HepG2 (cell line): ENCODE results near the gene EFL1. TPM values are rescaled to one million over a fixed set of nuclear protein-coding genes. Genes with fewer than 3 reads are reported as not detected.
"Not testable (repeated sequence)": the region's sequence is repeated elsewhere in the genome, so short reads cannot be mapped to it uniquely, and the experiment has no call there.

ENCODE experiments used
- ATAC-seq: fragments of 200-7000 bp; cut with Tn5 transposase; 3 replicates; pipeline ENCODE4 v1.9.1; 2020; ENCODE audit warnings: mild to moderate bottlenecking, moderate library complexity
- BruUV-seq: library from RNA; stranded (reverse); fragments of 400-500 nt; replicated peaks from 2 replicates; lab custom pipeline; 2021; lab: Mats Ljungman, UMichigan
- CTCF ChIA-PET: fragments of 300-600 bp; formaldehyde crosslinking; extraction: SDS; loops from one replicate; lab custom pipeline; 2021; ENCODE audit warnings: low total read pairs, inconsistent platforms, low intra/inter-chr PET ratio; lab: Yijun Ruan, JAX
- POLR2A ChIA-PET: fragments of 350-600 bp; sonication (Branson Sonifier 250); formaldehyde crosslinking; loops from one replicate; lab custom pipeline; 2020; ENCODE audit warnings: antibody characterized with exemption, inconsistent platforms; lab: Yijun Ruan, JAX
- DNase-seq: peaks from one replicate; pipeline ENCODE4 v3.0.0-alpha.2; 2015; ENCODE audit warnings: low spot score
- FAIRE-seq: peaks from 3 replicates; lab custom pipeline; 2011; peaks lifted over from hg19 to GRCh38; lab: Jason Lieb, UNC
- H2AFZ ChIP-seq: one replicate; pipeline ENCODE4 v1.6.1; 2011; ENCODE audit warnings: low read length, inconsistent platforms
- H3K27ac ChIP-seq: fragments of 300-600 bp; 3 replicates; pipeline ENCODE4 v1.8.0; 2011; ENCODE audit warnings: mixed run types, mild to moderate bottlenecking, mixed read lengths, low read length, inconsistent platforms; ENCODE audit not compliant: insufficient read depth; ENCODE audit errors: extremely low read length
- H3K27me3 ChIP-seq, 2 experiments: fragments of 200-600 bp in 1 of 2; 2 replicates in 1 of 2; 3 replicates in 1 of 2; pipeline versions ENCODE4 v1.6.0 to v1.8.0; 2011; ENCODE audit warnings: low read length in 2 of 2, mild to moderate bottlenecking in 2 of 2, moderate library complexity in 2 of 2, inconsistent platforms in 1 of 2; ENCODE audit not compliant: insufficient read depth in 2 of 2, control insufficient read depth in 1 of 2
- H3K36me3 ChIP-seq, 2 experiments: fragments of 200-600 bp in 1 of 2; replicated peaks in 1 of 2; 2 replicates in 1 of 2; 3 replicates in 1 of 2; pipeline versions ENCODE4 v1.5.1 to v1.8.0; 2011; ENCODE audit warnings: low read length in 2 of 2, inconsistent platforms in 1 of 2; ENCODE audit not compliant: insufficient read depth in 2 of 2, control insufficient read depth in 1 of 2
- H3K4me1 ChIP-seq: 2 replicates; pipeline ENCODE4 v1.5.1; 2012; ENCODE audit warnings: low read length, inconsistent platforms; ENCODE audit not compliant: insufficient read depth
- H3K4me2 ChIP-seq: 2 replicates; pipeline ENCODE4 v1.6.0; 2011; ENCODE audit warnings: low read depth, low read length, inconsistent platforms
- H3K4me3 ChIP-seq, 3 experiments: fragments of 200-600 bp in 1 of 3; sonication (generic), shearing (Covaris generic) in 1 of 3; replicated peaks in 1 of 3; 2 replicates each; pipeline ENCODE4 v1.5.1; 2011 to 2016; ENCODE audit warnings: low read length in 3 of 3, inconsistent platforms in 2 of 3, low read depth in 2 of 3, mild to moderate bottlenecking in 2 of 3, control low read depth in 1 of 3, mixed read lengths in 1 of 3; ENCODE audit not compliant: insufficient read depth in 1 of 3
- H3K79me2 ChIP-seq: one replicate; pipeline ENCODE4 v1.6.1; 2011; ENCODE audit warnings: low read length, inconsistent platforms; ENCODE audit not compliant: insufficient read depth
- H3K9ac ChIP-seq: 2 replicates; pipeline ENCODE4 v1.6.0; 2011; ENCODE audit warnings: mild to moderate bottlenecking, low read depth, low read length, inconsistent platforms; ENCODE audit not compliant: insufficient read depth
- H3K9me3 ChIP-seq: 2 replicates; pipeline ENCODE4 v1.5.1; 2012; ENCODE audit warnings: mild to moderate bottlenecking, low read length
- H4K20me1 ChIP-seq: 2 replicates; pipeline ENCODE4 v1.6.0; 2011; ENCODE audit warnings: inconsistent platforms, mild to moderate bottlenecking, low read length, moderate library complexity; ENCODE audit not compliant: insufficient read depth
- CHD2 ChIP-seq: IDR thresholded peaks from 2 replicates; pipeline ENCODE4 v1.6.1; 2011; ENCODE audit warnings: low read depth, low read length, improper control_type of control experiment
- FOSL2 ChIP-seq: sonication (generic); formaldehyde crosslinking; IDR thresholded peaks from 2 replicates; pipeline ENCODE4 v1.4.0; 2020; ENCODE audit warnings: missing genetic modification reagents
- GABPA ChIP-seq, 2 experiments: IDR thresholded peaks; 2 replicates each; pipeline ENCODE4 v1.6.1; 2011 to 2016; ENCODE audit warnings: low read depth in 2 of 2, low read length in 1 of 2, missing biosample characterization in 1 of 2, missing genetic modification characterization in 1 of 2
- GATAD1 ChIP-seq: IDR thresholded peaks from 2 replicates; pipeline ENCODE4 v1.6.1; 2016; ENCODE audit warnings: missing genetic modification reagents, missing compliant biosample characterization
- HES4 ChIP-seq: sonication (generic); formaldehyde crosslinking; IDR thresholded peaks from 2 replicates; pipeline ENCODE4 v1.9.0; 2021; ENCODE audit warnings: mild to moderate bottlenecking, missing genetic modification reagents, borderline replicate concordance
- LCORL ChIP-seq, 2 experiments: fragments of 450-650 bp in 1 of 2; sonication (generic) in 1 of 2; formaldehyde crosslinking in 1 of 2; IDR thresholded peaks; 2 replicates each; pipeline versions ENCODE4 v1.5.0 to v1.6.1; 2017 to 2020; ENCODE audit warnings: antibody characterized with exemption in 1 of 2, missing genetic modification reagents in 1 of 2
- NR2F6 ChIP-seq, 2 experiments: IDR thresholded peaks; 2 replicates each; pipeline ENCODE4 v1.6.1; 2016; ENCODE audit warnings: antibody characterized with exemption in 1 of 2, mild to moderate bottlenecking in 1 of 2
- POLR2A ChIP-seq, 2 experiments: IDR thresholded peaks; 2 replicates each; pipeline ENCODE4 v1.6.1; 2011; ENCODE audit warnings: low read depth in 2 of 2, low read length in 2 of 2, mild to moderate bottlenecking in 1 of 2, moderate library complexity in 1 of 2; ENCODE audit not compliant: insufficient read depth in 1 of 2
- RAD51 ChIP-seq: fragments of 450-650 bp; IDR thresholded peaks from 2 replicates; pipeline ENCODE4 v1.6.1; 2016; ENCODE audit warnings: borderline replicate concordance
- ZBTB26 ChIP-seq: IDR thresholded peaks from 2 replicates; pipeline ENCODE4 v1.6.1; 2016; ENCODE audit warnings: missing compliant biosample characterization, missing genetic modification reagents, borderline replicate concordance
- ZFP36L1 ChIP-seq: sonication (generic); formaldehyde crosslinking; IDR thresholded peaks from 2 replicates; pipeline ENCODE4 v1.8.0; 2022; ENCODE audit warnings: mild to moderate bottlenecking, missing genetic modification reagents, moderate library complexity
- ZMYM4 ChIP-seq: sonication (generic); formaldehyde crosslinking; IDR thresholded peaks from 2 replicates; pipeline ENCODE4 v1.8.1; 2023; ENCODE audit warnings: mild to moderate bottlenecking, missing genetic modification reagents
- ZNF564 ChIP-seq: sonication (generic); formaldehyde crosslinking; IDR thresholded peaks from 2 replicates; pipeline ENCODE4 v1.8.1; 2023; ENCODE audit warnings: mild to moderate bottlenecking, missing genetic modification reagents
- WGBS: methylation state at CpG from one replicate; pipeline ENCODE4 v1.1.6; 2017; ENCODE audit warnings: low lambda C conversion rate; 5-methylcytosine and 5-hydroxymethylcytosine counted together
- in situ Hi-C: cut with HindIII; loops from 2 replicates; pipeline ENCODE4 v1.10.0; 2017; ENCODE audit warnings: low pct_unique_long_range_greater_than_20kb; ENCODE audit not compliant: extremely low pct_ligation_motif_present
- intact Hi-C: fragments of 100-400 bp; cut with micrococcal nuclease; formaldehyde crosslinking; loops from one replicate; pipeline ENCODE4 v1.10.0; 2022; ENCODE audit not compliant: unreplicated experiment
- polyA plus RNA-seq, 8 experiments: library from polyadenylated mRNA; depleted of rRNA in 3 of 8; stranded (reverse) in 7 of 8; unstranded in 1 of 8; fragments of >200 nt; fragmentation: Illumina TruSeq in 4 of 8; extraction: Trizol in 4 of 8; gene quantifications; 2 replicates each; pipeline versions ENCODE4 v1.2.1 to v1.2.3, GENCODE V29; 2011 to 2016; ENCODE audit warnings: low read depth in 4 of 8, missing spikeins in 1 of 8, mixed read lengths in 1 of 8; ENCODE audit not compliant: insufficient read depth in 1 of 8
- total RNA-seq, 5 experiments: library from RNA; depleted of rRNA; stranded (reverse); fragments of >200 nt; fragmentation: Illumina TruSeq; extraction: Trizol; gene quantifications; 2 replicates each; pipeline ENCODE4 v1.2.3, GENCODE V29; 2016; ENCODE audit warnings: low read depth in 1 of 5

The EFL1 gene
- total and polyA plus RNA-seq, 2 of the 13 experiments (the other 11 are each of a cell fraction or from before 2014, with no cell fraction given): 6.4 to 12.0 TPM

- 2% methylated on average over 17 of the region's 19 CpGs for WGBS
- 0 out of 2 replicates have a peak, but pooled peaks have one; percentile 74 for TF ChIP-seq ZFP36L1 (CRISPR knock-in tag)
- TF ChIP-seq ZBTB26 (CRISPR knock-in tag): 0 out of 2 replicates have a peak, but pooled peaks have one; percentile 0
- 0 out of 2 replicates have a peak, but pooled peaks have one; percentile 8 for TF ChIP-seq GABPA (IDR thresholded peaks at IDR 0.05; ENCODE audit: low read depth, low read length)
- TF ChIP-seq GABPA (CRISPR knock-in tag; IDR thresholded peaks at IDR 0.05; ENCODE audit: low read depth): peak; percentile 17; the same call in 1 of the 2 replicates
- TF ChIP-seq NR2F6 (IDR thresholded peaks at IDR 0.05): 0 out of 2 replicates have a peak, but pooled peaks have one; percentile 6
- TF ChIP-seq NR2F6 (CRISPR knock-in tag; IDR thresholded peaks at IDR 0.05); LCORL (IDR thresholded peaks at IDR 0.05): not testable (repeated sequence)
- 0 out of 2 replicates have a peak, but pooled peaks have one; percentile 4 for TF ChIP-seq ZNF564
- TF ChIP-seq HES4: peak; percentile 71; the same call in 1 of the 2 replicates
- TF ChIP-seq FOSL2 (CRISPR knock-in tag): peak; percentile 82
- 0 out of 2 replicates have a peak, but pooled peaks have one; percentile 49 for TF ChIP-seq CHD2
- TF ChIP-seq GATAD1 (CRISPR knock-in tag): peak; percentile 53
- peak; percentile 11; the same call in 1 of the 2 replicates for TF ChIP-seq LCORL (CRISPR knock-in tag; IDR thresholded peaks at IDR 0.05)
- TF ChIP-seq RAD51: peak; percentile 42; the same call in 1 of the 2 replicates
- TF ChIP-seq ZMYM4: 0 out of 2 replicates have a peak, but pooled peaks have one; percentile 4
- 0 out of 4 replicates have a peak, but pooled peaks of 1 of the 2 experiments have one; percentile 13 for TF ChIP-seq POLR2A (IDR thresholded peaks at IDR 0.05; ENCODE audit: insufficient read depth in 1 of 2, low read depth in 2 of 2, low read length in 2 of 2)
Observed at GRCh38 chr15:82261566-82262421, 740 bp downstream of the EFL1 start.

More at GRCh38 chr15:82261566-82262421, 740 bp downstream of the EFL1 start:
- ATAC-seq (peak; percentile 54), DNase-seq (peak; percentile 27), FAIRE-seq (peak; percentile 46)
- BruUV-seq, H4K20me1 ChIP-seq, H3K36me3 ChIP-seq, H3K9me3 ChIP-seq, H3K27me3 ChIP-seq, H3K79me2 ChIP-seq, in situ Hi-C loops, CTCF ChIA-PET, intact Hi-C loops, H2AFZ ChIP-seq: not testable (repeated sequence)
- POLR2A ChIA-PET: interaction anchor here (1.3 kb wide), 1 partner anchor 279 kb away, joined by 3 read pairs; the partner anchor contains the start of gene RPS17
- H3K9ac ChIP-seq: peak overlapping the region; percentile 80
- H3K4me2 ChIP-seq: peak overlapping the region; percentile 87
- H3K27ac ChIP-seq: peak overlapping the region; percentile 66
- H3K4me1 ChIP-seq: peaks cover 30% of the 10 kb centered on the region
- H3K4me3 ChIP-seq: peak overlapping the region; percentile 72 to 88 (median 82)
